Anterior cingulate cortex (tissue), 58 donors: ENCODE results near the gene MYL12A.
A peak's percentile ranks its signal among the peaks of the same experiment; 100 is the strongest.

Experiments used
- DNase-seq, 58 donors: peaks; one replicate each; lab custom pipeline; 2025; lab: John Stamatoyannopoulos, UW

MYL12A gene

GRCh38 chr18:3279201-3280185 lies 31.9 kb downstream of the MYL12A start:
- no peak for DNase-seq

- DNase-seq: peak in 3 of 58 donors; percentile 15 to 72 (median 30)
These were observed 34.1 kb downstream of the MYL12A start for GRCh38 chr18:3281456-3282400.

GRCh38 chr18:3283253-3283863 lies 35.8 kb downstream of the MYL12A start:
- DNase-seq: peak in 4 of 58 donors; percentile 27 to 57 (median 48)

GRCh38 chr18:3283908-3284307 lies 36.3 kb downstream of the MYL12A start:
- peak in 38 of 58 donors; percentile 4 to 57 (median 29) for DNase-seq

GRCh38 chr18:3284501-3284900 lies 36.9 kb downstream of the MYL12A start:
- no peak for DNase-seq

GRCh38 chr18:3286159-3286558 lies 38.6 kb downstream of the MYL12A start:
- no peak for DNase-seq

GRCh38 chr18:3293196-3293951 lies 45.8 kb downstream of the MYL12A start:
- DNase-seq: no peak

- DNase-seq: no peak
These were observed 47.0 kb downstream of the MYL12A start for GRCh38 chr18:3294435-3295080.

- DNase-seq: peak in 53 of 58 donors; percentile 11 to 84 (median 54)
These were observed 49.7 kb downstream of the MYL12A start for GRCh38 chr18:3297025-3297984.

- DNase-seq: no peak
These were observed 57.2 kb downstream of the MYL12A start for GRCh38 chr18:3304832-3305231.

- no peak for DNase-seq
These were observed 57.8 kb downstream of the MYL12A start for GRCh38 chr18:3305354-3305762.
